HepG2 (cell line): Measurements from ENCODE around the gene NBPF6. TPM values are rescaled to one million over a fixed set of nuclear protein-coding genes. Genes with fewer than 3 reads are reported as not detected.

ENCODE experiments used
- ATAD3A ChIP-seq: sonication (generic); formaldehyde crosslinking; IDR thresholded peaks from 2 replicates; pipeline ENCODE4 v1.4.0; 2020; ENCODE audit warnings: missing genetic modification reagents
- CTCF ChIP-seq: sonication (generic); formaldehyde crosslinking; IDR thresholded peaks from 2 replicates; pipeline ENCODE4 v1.5.0; 2020; ENCODE audit warnings: mild to moderate bottlenecking, missing genetic modification reagents, moderate library complexity
- DZIP1 ChIP-seq: sonication (generic); formaldehyde crosslinking; IDR thresholded peaks from 2 replicates; pipeline ENCODE4 v1.5.0; 2020; ENCODE audit warnings: mild to moderate bottlenecking, missing genetic modification reagents
- SMC3 ChIP-seq: IDR thresholded peaks from 2 replicates; pipeline ENCODE4 v1.6.1; 2011; ENCODE audit warnings: low read length, improper control_type of control experiment
- TBL1XR1 ChIP-seq: fragments of 150-350 bp; IDR thresholded peaks from 2 replicates; pipeline ENCODE4 v1.6.1; 2014; ENCODE audit warnings: borderline replicate concordance, low read length; ENCODE audit not compliant: partially characterized antibody
- ZNF251 ChIP-seq: sonication (generic); formaldehyde crosslinking; IDR thresholded peaks from 2 replicates; pipeline ENCODE4 v1.9.0; 2021; ENCODE audit warnings: mild to moderate bottlenecking, missing genetic modification reagents
- ZNF331 ChIP-seq: sonication (generic); formaldehyde crosslinking; IDR thresholded peaks from 2 replicates; pipeline ENCODE4 v1.4.0; 2020; ENCODE audit warnings: missing genetic modification reagents
- ZNF343 ChIP-seq: sonication (generic); formaldehyde crosslinking; IDR thresholded peaks from 2 replicates; pipeline ENCODE4 v1.4.0; 2020; ENCODE audit warnings: mild to moderate bottlenecking, missing genetic modification reagents
- ZNF407 ChIP-seq: sonication (generic); formaldehyde crosslinking; IDR thresholded peaks from one replicate; pipeline ENCODE4 v1.5.1; 2020; ENCODE audit warnings: mild to moderate bottlenecking, missing genetic modification reagents; ENCODE audit errors: not compliant biosample characterization
- ZNF558 ChIP-seq: sonication (generic); formaldehyde crosslinking; IDR thresholded peaks from 2 replicates; pipeline ENCODE4 v1.9.0; 2022; ENCODE audit warnings: mild to moderate bottlenecking, missing genetic modification reagents, borderline replicate concordance
- polyA plus RNA-seq, 8 experiments: library from polyadenylated mRNA; depleted of rRNA in 3 of 8; stranded (reverse) in 7 of 8; unstranded in 1 of 8; fragments of >200 nt; fragmentation: Illumina TruSeq in 4 of 8; extraction: Trizol in 4 of 8; gene quantifications; 2 replicates each; pipeline versions ENCODE4 v1.2.1 to v1.2.3, GENCODE V29; 2011 to 2016; ENCODE audit warnings: low read depth in 4 of 8, missing spikeins in 1 of 8, mixed read lengths in 1 of 8; ENCODE audit not compliant: insufficient read depth in 1 of 8
- total RNA-seq, 5 experiments: library from RNA; depleted of rRNA; stranded (reverse); fragments of >200 nt; fragmentation: Illumina TruSeq; extraction: Trizol; gene quantifications; 2 replicates each; pipeline ENCODE4 v1.2.3, GENCODE V29; 2016; ENCODE audit warnings: low read depth in 1 of 5

Gene NBPF6
- total and polyA plus RNA-seq, 2 of the 13 experiments (the other 11 are each of a cell fraction or from before 2014, with no cell fraction given) = not detected

- TF ChIP-seq ZNF407 (CRISPR knock-in tag) (no peak), TBL1XR1 (no peak), ZNF558 (no peak), ZNF331 (CRISPR knock-in tag) (no peak), CTCF (CRISPR knock-in tag) (peak; percentile 64), DZIP1 (CRISPR knock-in tag) (no peak), ZNF251 (CRISPR knock-in tag) (no peak), ZNF343 (no peak), SMC3 (peak; percentile 68), ATAD3A (no peak)
These were observed 62.3 kb downstream of the NBPF6 start (continued) for GRCh38 chr1:108512239-108513043.
